Activated T-cell treated with anti-CD3 and anti-CD28 coated beads, Interleukin-2, amount 50 U/mL, for 24 hours (primary cell): Measurements from ENCODE around the gene AEN.
"Not testable (repeated sequence)": the region's sequence is repeated elsewhere in the genome, so short reads cannot be mapped to it uniquely, and the experiment has no call there.

Experiments used
- DNase-seq: peaks from one replicate; pipeline ENCODE4 v3.0.0-alpha.2; 2020
- H3K27ac Mint-ChIP-seq: 2 replicates; pipeline ENCODE4 v1.8.0; 2020; ENCODE audit warnings: mild to moderate bottlenecking, mixed read lengths
- H3K27me3 Mint-ChIP-seq: 2 replicates; pipeline ENCODE4 v1.8.0; 2020; ENCODE audit warnings: mixed read lengths
- H3K36me3 Mint-ChIP-seq: 2 replicates; pipeline ENCODE4 v1.8.0; 2020; ENCODE audit warnings: low read depth, mixed read lengths
- H3K4me1 Mint-ChIP-seq: 2 replicates; pipeline ENCODE4 v1.8.0; 2020; ENCODE audit warnings: low read depth, mixed read lengths
- H3K4me3 Mint-ChIP-seq: 2 replicates; pipeline ENCODE4 v1.8.0; 2020; ENCODE audit warnings: mild to moderate bottlenecking, moderate library complexity, mixed read lengths
- H3K9me3 Mint-ChIP-seq: 2 replicates; pipeline ENCODE4 v1.8.0; 2020; ENCODE audit warnings: mixed read lengths

Gene AEN

DNA sequence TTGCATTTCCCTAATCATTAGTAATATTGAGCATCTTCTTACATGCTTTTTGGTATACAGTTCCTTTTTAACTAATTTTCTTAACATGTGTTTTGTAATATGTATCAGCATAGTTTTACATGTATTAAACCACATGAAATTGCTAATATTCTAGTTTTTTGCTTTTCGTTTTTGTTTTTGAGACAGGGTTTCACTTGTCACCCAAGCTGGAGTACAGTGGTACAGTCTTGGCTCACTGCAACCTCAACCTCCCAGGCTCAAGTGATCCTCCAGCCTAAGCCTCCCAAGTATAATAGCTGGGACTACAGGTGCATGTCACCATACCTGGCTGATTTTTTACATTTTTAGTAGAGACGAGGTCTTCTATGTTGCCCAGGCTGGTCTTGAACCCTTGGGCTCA is 13.3 kb downstream of the AEN start:
- no peak for DNase-seq
- Mint-ChIP-seq H3K4me3 (no peak overlapping the region), H3K4me1 (peaks cover 92% of the 10 kb centered on the region), H3K27ac (peak overlapping the region; percentile 80), H3K27me3 (no peaks in the 10 kb centered on the region), H3K9me3 (no peaks in the 10 kb centered on the region), H3K36me3 (peaks cover 87% of the 10 kb centered on the region)

DNA sequence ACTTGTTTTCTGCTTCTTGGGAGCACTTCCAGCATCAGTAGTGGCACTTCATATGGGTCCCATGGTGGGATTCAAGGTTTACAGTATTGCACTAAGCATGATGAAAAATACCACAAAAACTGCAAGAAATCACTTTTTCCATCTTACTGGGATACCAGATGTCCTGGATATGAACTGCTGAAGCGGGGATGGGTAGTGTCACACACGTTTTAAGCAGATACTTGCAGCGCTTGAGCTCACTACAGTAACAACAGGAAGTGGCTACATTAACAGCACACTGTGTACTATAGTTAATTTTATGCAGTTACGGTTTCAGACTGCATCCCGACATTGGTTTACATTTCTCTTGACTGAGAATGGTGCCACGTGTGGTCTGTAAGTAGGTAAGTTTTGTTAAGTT is 14.2 kb downstream of the AEN start:
- Mint-ChIP-seq H3K27me3 (no peaks in the 10 kb centered on the region), H3K36me3 (peaks cover 87% of the 10 kb centered on the region), H3K4me3 (no peak overlapping the region), H3K27ac (peak overlapping the region; percentile 99), H3K9me3 (no peaks in the 10 kb centered on the region), H3K4me1 (peaks cover 92% of the 10 kb centered on the region)
- DNase-seq = no peak

DNA sequence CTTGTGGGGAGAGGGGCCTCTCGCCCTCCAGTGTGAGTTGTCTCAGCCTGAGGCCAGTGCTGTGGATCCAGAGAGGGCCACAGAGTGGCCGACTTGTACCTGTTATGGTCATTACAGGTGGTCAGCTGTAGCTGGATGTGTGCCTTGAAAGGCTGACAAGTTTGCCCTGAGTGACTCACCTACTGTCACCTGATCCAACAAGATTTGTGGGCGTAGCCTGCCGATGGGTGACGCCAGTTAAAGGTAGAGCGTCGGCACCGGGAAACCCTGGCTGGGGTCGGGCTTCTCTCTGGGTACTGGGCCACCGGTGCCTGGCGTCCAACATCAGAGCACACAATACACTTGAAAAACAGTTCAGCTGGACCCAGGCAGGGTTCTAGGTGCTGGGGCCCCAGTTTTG is 14.9 kb downstream of the AEN start:
- DNase-seq = peak; percentile 64
- peaks cover 91% of the 10 kb centered on the region for H3K4me1 Mint-ChIP-seq
- peak overlapping the region; percentile 63 for H3K4me3 Mint-ChIP-seq
- H3K27ac Mint-ChIP-seq = peak overlapping the region; percentile 99
- no peaks in the 10 kb centered on the region for H3K9me3 Mint-ChIP-seq
- H3K36me3 Mint-ChIP-seq = peaks cover 83% of the 10 kb centered on the region
- no peaks in the 10 kb centered on the region for H3K27me3 Mint-ChIP-seq

DNA sequence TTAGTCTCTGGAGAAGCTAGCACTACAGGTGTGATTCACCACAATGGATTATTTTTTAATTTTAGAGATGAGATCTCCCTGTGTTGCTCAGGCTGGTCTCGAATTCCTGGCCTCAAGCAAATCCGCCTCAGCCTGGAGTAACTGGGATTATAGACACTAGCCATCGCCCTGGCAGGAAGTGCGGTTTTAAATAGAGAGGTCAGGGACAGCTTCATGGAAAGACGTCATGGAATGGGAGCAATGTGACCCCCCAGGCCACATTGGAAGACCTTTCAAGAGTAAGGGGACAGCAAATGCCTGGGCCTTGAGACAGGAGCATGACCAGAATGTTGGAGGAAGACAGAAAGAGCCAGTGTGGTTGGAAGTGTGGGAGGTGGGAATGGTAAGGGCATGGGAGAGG is 15.5 kb downstream of the AEN start:
- H3K27ac Mint-ChIP-seq = peak overlapping the region; percentile 99
- no peaks in the 10 kb centered on the region for H3K9me3 Mint-ChIP-seq
- H3K4me3 Mint-ChIP-seq = peak overlapping the region; percentile 8
- no peak for DNase-seq
- peaks cover 80% of the 10 kb centered on the region for H3K36me3 Mint-ChIP-seq
- H3K4me1 Mint-ChIP-seq = peaks cover 88% of the 10 kb centered on the region
- H3K27me3 Mint-ChIP-seq = no peaks in the 10 kb centered on the region

DNA sequence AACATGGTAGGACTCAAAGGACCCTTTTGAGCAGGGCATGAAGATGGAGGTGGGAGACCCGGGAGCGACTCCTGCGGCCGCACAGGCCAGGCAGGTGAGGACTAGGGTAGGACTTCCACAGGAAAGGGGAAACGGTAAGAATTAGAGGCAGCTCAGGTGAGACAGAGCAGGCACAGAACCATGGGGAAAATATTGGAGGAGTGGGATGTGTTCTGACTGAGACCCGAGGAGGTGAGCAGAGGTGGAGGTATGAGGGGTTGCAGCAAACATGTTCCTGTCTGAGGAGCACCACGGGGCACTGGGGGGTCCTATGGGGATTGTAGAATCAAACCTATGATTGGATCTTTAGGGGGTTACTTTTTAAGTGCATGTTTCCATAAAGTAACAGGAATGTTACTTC is 16.3 kb downstream of the AEN start:
- H3K36me3 Mint-ChIP-seq = peaks cover 77% of the 10 kb centered on the region
- H3K27me3 Mint-ChIP-seq = no peaks in the 10 kb centered on the region
- peak overlapping the region; percentile 99 for H3K27ac Mint-ChIP-seq
- DNase-seq = peak; percentile 34
- H3K9me3 Mint-ChIP-seq = no peaks in the 10 kb centered on the region
- peaks cover 88% of the 10 kb centered on the region for H3K4me1 Mint-ChIP-seq
- peak overlapping the region; percentile 83 for H3K4me3 Mint-ChIP-seq

DNA sequence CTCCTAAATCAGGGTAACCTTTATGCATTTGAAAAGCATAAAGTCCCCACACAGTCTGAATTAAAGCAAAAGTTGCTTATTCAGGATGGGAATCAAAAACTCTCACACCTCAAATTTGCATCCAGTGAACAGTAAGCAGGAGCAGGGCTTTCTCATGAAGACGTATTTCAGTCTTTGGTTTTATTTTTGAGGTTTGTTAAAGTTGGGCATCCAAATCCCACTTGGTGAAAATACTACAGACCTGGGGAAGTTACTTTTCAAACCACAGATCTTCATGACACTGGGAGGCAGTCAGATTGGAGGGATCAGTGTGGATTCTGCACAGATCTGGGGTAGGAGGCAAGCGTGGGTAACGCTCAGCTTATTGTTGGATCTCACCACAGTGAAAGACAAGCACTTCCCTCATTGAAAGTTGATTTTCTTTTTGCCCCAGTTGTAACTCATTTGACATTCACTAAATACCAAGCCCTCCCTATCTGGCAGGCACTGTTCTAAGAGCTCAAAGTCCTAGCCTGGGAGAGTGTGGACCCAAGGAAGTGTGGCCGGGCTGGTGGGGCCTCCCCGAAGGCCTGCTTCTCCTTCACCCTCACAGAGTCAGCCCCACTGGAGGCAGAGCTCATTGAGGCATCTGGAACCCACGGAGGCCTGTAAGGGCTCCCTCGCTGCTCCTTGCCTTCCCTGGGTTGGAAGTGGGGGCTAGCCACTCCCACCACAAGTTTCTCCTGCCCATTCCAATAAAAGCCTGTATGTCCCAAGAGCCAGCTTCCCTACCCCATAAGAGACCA is 16.9 kb downstream of the AEN start:
- Mint-ChIP-seq H3K27ac (peak overlapping the region; percentile 99), H3K36me3 (peaks cover 74% of the 10 kb centered on the region), H3K4me3 (peak overlapping the region; percentile 83), H3K27me3 (no peaks in the 10 kb centered on the region), H3K9me3 (no peaks in the 10 kb centered on the region), H3K4me1 (peaks cover 88% of the 10 kb centered on the region)
- no peak for DNase-seq

DNA sequence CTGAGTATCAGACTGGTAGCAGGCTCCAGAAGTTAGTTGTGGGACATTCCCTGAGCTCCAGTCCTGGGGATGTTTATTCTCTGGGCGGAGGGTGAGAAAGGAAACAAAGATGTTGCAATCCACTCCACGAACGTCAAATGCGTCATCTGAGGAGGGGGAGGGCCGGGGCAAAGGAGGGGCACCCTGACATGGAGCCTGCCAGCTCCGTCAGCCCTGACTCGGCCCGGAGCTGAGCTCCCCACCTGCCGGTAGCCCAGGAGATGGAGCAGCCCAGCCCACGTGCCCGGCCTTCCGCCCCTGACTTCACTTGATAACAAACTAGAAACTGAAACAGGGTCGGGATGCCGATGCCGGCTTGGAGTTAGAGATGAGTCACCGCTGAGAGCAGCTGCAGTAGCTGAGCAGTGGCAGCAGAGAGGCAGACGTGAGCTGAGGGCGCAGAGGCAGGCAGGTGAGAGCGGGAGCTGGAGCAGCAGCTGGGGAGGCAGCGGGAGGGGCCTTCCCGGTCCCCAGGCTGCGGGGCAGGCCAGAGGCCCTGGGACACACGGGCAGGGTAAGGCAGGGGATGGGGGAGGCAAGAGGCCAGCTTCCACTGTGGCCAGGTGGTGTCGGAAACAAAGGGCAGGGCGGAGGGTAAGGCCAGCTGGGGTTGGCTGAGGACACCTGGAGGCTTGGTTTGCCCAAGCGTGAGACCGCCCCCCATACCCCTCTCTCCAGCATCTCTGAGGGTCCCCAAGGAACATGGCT is 17.7 kb downstream of the AEN start, which contains the start of gene ISG20:
Gene ISG20 (plus strand): TSS at position 391 of the 747 bp plus-strand sequence. CDS start 351 bp downstream, at position 742.
- Mint-ChIP-seq H3K36me3 (peaks cover 73% of the 10 kb centered on the region), H3K4me1 (peaks cover 85% of the 10 kb centered on the region), H3K27ac (peak within 1 kb of the TSS; percentile 99), H3K4me3 (peak within 1 kb of the TSS; percentile 83), H3K9me3 (no peaks in the 10 kb centered on the region), H3K27me3 (no peaks in the 10 kb centered on the region)
- DNase-seq = peak; percentile 92

DNA sequence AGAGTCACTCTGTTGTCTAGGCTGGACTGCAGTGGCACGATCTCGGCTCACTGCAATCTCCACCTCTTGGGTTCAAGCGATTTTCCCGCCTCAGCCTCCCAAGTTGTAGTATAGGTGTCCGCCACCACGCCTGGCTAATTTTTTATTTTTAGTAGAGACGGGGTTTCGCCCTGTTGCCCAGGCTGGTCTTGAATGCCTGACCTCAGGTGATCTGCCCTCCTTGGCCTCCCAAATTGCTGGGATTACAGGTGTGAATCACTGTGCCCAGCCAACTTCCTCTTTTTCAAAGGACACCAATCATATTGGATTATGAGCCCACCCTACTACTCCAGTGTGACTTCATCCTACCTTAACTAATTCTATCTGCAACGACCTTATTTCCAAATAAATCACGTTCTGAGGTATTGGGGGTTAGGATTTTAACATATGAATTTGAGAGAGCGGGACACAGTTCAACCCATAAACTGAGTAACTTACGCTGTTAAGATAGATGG is 20.9 kb downstream of the AEN start:
- Mint-ChIP-seq H3K27ac (peak overlapping the region; percentile 65), H3K9me3 (no peaks in the 10 kb centered on the region), H3K36me3 (peaks cover 71% of the 10 kb centered on the region), H3K27me3 (no peaks in the 10 kb centered on the region), H3K4me1 (peaks cover 84% of the 10 kb centered on the region), H3K4me3 (peak overlapping the region; percentile 23)
- DNase-seq = no peak

DNA sequence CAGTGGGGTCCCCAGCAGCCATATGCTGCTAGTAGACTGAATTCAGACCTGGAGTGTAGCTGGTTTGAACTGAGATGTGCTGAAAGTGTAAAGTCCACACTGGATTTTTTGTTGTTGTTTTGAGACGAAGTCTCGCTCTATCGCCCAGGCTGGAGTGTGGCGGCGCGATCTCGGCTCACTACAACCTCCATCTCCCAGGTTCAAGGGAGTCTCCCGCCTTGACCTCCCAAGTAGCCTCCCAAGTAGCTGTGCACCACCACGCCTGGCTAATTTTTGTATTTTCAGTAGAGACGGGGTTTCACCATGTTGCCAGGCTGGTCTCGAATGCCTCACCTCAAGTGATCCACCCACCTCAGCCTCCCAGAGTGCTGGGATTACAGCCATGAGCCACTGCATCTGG is 21.4 kb downstream of the AEN start:
- not testable (repeated sequence) for H3K9me3 Mint-ChIP-seq, DNase-seq, H3K27me3 Mint-ChIP-seq, H3K4me3 Mint-ChIP-seq
- H3K27ac Mint-ChIP-seq = peak overlapping the region; percentile 65
- peaks cover 84% of the 10 kb centered on the region for H3K4me1 Mint-ChIP-seq
- H3K36me3 Mint-ChIP-seq = peaks cover 71% of the 10 kb centered on the region

DNA sequence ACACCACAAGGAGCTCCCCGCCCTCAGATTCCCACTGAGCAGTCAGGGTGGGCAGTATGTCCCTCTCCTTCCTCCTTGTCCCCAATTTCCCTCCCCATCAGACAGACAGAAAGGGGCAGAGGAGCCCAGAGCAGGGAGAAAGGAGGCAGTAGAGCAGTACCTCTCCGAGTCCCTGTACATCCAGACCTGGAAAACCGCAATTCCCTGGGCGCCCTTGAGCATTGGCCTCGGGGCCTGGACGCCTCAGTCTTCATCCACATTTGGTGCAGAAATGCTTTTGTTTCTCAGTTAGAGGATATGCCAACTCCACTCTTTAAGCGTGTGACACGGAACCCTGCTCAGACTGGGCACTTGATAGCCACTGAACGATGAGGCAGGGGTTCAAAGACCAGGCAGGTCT is 23.6 kb downstream of the AEN start:
- H3K36me3 Mint-ChIP-seq = peaks cover 74% of the 10 kb centered on the region
- no peaks in the 10 kb centered on the region for H3K27me3 Mint-ChIP-seq
- DNase-seq = peak; percentile 25
- H3K4me3 Mint-ChIP-seq = no peak overlapping the region
- H3K27ac Mint-ChIP-seq = peak overlapping the region; percentile 59
- peaks cover 84% of the 10 kb centered on the region for H3K4me1 Mint-ChIP-seq
- H3K9me3 Mint-ChIP-seq = no peaks in the 10 kb centered on the region

DNA sequence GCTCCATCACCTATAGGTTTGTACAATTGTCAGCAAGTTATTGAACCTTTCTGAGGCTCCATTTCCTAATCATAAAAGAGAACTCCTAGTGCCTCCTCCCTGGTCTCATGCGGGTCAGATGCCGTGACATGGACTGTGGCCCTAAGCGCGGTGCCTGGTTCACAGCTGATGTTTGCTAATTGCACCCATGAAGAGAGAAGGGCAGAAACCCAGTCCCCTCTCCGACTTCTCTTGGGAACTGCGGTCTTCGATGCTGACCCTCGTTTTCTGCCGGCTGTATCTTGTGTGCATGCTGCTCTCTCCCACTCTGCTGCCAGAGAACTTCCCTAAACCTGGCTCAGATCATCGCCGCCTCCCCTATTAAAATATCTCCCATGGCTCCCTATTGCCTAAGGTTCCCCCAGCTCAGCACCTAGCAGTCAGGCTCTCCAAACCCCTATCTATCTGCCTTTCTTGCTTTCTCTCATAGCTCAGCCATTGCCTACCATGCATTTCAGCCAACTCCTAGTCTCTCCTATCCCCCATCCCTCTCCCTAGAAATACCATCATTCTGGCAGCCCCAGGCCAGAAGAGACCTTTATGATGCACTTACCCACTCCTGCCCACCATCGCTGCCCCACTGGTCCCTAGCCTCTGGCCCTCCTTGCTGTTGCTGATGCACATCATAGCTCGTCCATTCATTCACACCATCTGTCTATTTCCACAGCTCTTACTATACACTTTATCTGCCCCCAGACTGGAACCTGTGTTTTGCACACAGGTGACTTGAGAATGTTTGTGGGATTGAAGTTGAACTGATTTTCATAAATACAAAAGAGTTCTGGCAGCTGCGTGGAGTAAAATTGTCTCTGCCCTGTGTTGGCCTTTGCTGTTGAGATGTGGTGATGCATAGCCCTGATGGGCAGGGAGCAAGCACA is 24.3 kb downstream of the AEN start:
- H3K36me3 Mint-ChIP-seq = peaks cover 68% of the 10 kb centered on the region
- H3K27me3 Mint-ChIP-seq = no peaks in the 10 kb centered on the region
- H3K4me3 Mint-ChIP-seq = no peak overlapping the region
- H3K27ac Mint-ChIP-seq = peak overlapping the region; percentile 39
- no peaks in the 10 kb centered on the region for H3K9me3 Mint-ChIP-seq
- DNase-seq = no peak
- H3K4me1 Mint-ChIP-seq = peaks cover 84% of the 10 kb centered on the region

DNA sequence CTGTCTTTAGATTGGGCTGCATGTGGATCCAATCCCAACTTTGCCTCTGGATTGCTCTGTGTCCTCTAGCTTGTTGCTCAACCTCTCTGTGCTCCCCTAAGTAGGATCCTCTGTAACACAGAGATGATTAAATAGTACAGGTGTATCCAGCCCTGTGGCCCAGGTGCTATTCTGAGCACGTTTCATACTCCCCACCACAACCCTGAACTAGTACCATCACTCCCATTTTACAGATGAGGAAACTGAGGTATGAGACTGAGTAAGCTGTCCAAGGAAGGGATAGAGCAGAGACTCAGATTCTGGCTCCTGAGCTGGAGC is 24.9 kb downstream of the AEN start:
- H3K27ac Mint-ChIP-seq = peak overlapping the region; percentile 39
- H3K4me1 Mint-ChIP-seq = peaks cover 84% of the 10 kb centered on the region
- no peak for DNase-seq
- H3K36me3 Mint-ChIP-seq = peaks cover 70% of the 10 kb centered on the region
- no peak overlapping the region for H3K4me3 Mint-ChIP-seq
- H3K9me3 Mint-ChIP-seq = no peaks in the 10 kb centered on the region
- H3K27me3 Mint-ChIP-seq = no peaks in the 10 kb centered on the region

DNA sequence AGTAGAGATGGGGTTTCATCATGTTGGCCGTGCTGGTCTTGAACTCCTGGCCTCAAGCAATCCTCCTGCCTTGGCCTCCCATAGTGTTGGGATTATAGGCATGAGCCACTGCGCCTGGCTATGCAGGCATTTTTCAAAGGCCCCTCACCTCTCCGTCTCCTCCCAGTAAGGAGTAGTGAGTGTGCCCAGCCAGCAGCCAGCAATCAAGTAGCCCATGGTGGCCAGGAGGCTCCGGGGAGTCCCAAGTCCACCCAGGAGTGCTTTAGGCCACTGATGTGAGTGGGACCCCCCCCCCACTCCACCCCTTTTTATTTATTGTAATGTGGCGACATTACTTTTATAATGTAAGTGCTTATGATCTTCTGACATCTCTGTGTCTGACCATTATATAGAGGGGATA is 25.8 kb downstream of the AEN start:
- peak; percentile 25 for DNase-seq
- Mint-ChIP-seq H3K4me1 (peaks cover 88% of the 10 kb centered on the region), H3K27ac (peak overlapping the region; percentile 97), H3K9me3 (no peaks in the 10 kb centered on the region), H3K27me3 (no peaks in the 10 kb centered on the region), H3K4me3 (no peak overlapping the region), H3K36me3 (peaks cover 73% of the 10 kb centered on the region)

DNA sequence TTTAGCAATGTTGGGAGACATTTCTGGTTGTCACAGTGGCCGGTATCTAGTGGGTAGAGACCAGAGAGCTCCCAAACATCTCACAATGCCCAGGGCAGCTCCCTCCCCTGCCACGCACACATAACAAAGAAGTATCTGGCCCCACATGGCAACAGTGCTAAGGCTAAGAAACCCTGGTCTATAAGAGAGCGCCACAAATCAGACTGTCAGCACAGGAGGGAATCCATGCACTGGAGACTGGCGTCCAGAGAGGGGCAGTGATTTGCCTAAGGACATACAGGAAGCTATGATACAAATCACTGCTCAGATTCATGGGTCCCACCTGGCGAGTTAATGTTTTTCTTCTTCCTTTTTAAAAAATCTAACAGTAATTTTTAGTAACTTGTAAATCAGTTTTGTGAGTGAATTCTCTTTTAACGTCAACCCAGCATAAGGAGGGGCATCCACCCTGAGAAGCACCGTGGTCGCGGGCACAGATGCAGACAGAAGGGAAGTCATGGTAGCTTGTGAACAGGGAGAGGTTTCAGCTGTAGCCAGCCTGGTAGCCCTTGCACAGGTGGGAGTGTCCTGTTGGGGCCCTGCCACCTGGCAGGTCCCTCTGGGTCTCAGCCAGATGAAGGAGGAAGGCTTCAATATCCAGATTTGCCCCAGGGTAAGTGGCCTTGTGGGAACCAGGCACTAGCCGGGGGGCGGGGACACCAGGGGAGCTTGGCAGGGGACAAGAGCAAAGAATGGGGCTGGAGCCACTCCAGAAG is 26.4 kb downstream of the AEN start:
- Mint-ChIP-seq H3K27ac (peak overlapping the region; percentile 97), H3K9me3 (no peaks in the 10 kb centered on the region), H3K27me3 (no peaks in the 10 kb centered on the region), H3K36me3 (peaks cover 67% of the 10 kb centered on the region), H3K4me1 (peaks cover 83% of the 10 kb centered on the region), H3K4me3 (no peak overlapping the region)
- peak; percentile 32 for DNase-seq
